ENCODE results near the gene STUB1.

STUB1 gene

DNA sequence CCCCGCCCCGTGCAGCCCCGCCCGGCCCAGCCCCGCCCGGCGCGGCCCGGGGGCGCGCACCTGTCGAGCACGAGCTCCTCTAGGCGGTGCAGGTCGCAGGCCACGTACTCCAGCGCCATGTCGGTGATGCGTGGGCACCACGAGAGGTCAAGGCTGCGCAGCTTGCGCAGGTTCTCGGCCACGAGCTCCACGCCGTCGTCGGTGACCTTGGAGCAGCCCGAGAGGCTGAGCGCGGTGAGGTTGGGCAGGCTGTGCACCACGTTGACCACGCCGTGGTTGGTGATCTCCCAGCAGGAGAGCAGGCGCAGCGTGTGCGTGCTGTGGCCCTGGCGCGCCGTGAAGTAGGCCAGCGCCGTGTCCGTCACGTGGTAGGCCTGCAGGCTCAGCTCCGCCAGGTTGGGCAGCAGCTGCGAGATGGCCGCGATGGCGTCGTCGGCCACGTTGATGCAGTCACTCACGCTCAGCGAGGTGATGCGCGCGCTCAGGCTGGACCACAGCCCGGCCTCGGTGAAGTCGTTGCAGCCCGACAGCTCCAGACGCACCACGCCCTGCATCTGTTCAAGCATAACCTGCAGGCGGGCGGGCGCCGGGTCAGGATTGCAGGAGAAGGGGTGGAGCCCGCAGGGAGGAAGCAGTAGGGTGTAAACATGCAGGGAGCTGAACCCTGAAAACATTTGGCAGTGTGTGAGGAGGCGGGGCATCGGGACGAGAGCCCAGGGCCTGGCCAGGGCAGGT lies 15.3 kb downstream of the STUB1 start:
- Histone ChIP-seq H3K4me1 (peaks cover 23 to 33% (median 30%) of the 10 kb centered on the region in 10 experiments), H3K4me3 (peak overlapping the region; percentile 40 to 67 (median 52)), H3K27ac (no peak overlapping the region), H3K9me3 (replicated peaks in 1 of 11) (no peaks in the 10 kb centered on the region), H3K27me3 (peaks cover 92 to 98% (median 97%) of the 10 kb centered on the region in 11 experiments), H3K36me3 (no peaks in the 10 kb centered on the region), H3K9ac (no peak overlapping the region), H3K4me2 (peak overlapping the region; percentile 81 to 99 (median 95)), H4K20me1 (peaks cover 0 to 50% (median 24%) of the 10 kb centered on the region in 11 experiments; a peak in 14 of 22 replicates)
- no peak for TF ChIP-seq Cebpa-rat (IDR thresholded peaks at IDR 0.05)

DNA sequence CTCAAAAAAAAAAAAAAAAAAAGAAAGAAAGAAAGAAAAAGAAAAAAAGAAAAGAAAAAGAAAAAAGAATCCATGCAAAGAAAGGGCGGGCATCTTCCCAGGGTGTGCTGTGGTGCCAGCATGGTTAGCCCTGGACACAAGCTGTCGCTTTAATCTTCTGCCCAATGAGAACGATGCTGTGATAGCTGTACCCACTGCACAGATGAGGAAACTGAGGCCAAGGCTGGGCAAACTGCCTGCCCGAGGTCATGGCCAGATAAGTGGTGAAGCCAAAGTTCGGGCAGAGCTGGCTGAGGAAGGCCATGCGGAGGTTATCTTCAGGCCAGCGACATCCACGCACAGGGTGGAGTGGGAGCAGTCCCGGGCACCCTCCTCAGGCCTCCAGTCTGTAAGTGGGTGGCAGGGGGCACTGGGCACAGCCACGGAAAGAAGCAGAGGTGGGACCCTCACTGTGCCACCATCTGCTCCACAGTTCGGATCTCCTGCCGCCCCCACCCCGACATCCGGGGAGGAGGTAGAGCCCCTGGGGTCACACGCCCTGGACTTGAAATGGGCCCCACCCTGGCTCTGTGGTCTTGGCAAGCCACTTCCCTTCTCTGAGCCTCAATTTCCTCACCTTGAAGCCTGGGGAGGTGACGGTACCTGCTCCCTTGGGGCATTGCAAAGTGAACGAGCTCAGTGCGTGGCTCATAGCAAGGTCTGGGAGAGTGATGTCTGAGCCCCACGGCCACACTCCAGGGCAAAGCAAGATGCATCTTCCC lies 18.9 kb downstream of the STUB1 start:
- Histone ChIP-seq H3K27me3 (peaks cover 97 to 100% (median 99%) of the 10 kb centered on the region in 11 experiments), H3K4me1 (peaks cover 17 to 22% (median 20%) of the 10 kb centered on the region in 10 experiments), H3K27ac (no peak overlapping the region), H3K9ac (no peak overlapping the region), H3K9me3 (replicated peaks in 1 of 11) (no peaks in the 10 kb centered on the region), H3K36me3 (no peaks in the 10 kb centered on the region), H3K4me2 (no peak overlapping the region), H3K4me3 (no peak overlapping the region), H4K20me1 (peaks cover 0 to 76% (median 47%) of the 10 kb centered on the region in 11 experiments; a peak in 17 of 22 replicates)
- TF ChIP-seq Cebpa-rat (IDR thresholded peaks at IDR 0.05), result no peak

DNA sequence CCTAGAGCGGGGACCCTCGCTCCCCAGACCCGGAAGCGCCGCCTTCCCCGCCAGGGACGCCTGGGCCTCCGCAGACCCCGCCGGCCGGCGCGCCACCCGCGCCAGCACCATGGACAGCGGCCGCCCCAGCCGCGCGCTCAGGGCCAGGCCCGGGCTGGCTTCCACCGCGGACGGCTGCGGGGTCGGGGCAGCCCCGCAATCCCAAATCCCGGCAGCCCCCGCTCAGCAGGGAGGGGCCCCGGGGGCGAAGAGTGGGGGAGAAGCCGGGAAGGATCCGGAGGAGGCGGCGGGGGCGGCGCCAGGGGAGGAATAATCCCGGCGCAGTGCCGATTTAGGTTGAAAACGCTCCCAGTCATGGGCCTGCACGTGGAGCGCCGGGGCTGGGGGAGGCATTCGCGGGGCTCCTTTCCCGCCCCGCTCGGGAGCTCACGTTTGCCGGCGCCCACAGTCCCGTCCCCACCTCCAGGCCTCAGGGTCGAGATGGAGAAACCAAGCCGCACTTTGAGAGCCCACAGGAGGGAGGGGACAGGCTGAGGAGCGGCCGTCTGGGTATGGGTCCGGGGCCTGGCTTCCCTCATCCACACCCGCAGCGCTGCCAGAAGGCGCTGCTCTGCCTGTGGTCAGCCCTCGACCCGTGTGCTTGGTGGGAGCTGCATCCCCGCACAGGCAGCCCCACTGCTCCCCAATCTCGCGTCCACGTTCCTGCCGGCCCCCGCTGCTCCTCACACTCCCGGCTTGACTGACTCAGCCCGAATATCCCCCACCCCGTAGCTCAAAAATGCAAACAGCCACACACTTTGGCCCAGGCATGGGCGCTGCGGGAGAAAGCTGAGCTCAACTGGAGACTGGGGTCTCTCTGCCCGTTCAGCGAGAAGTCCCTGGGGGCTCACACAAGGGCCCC lies 20.7 kb downstream of the STUB1 start:
- no peaks in the 10 kb centered on the region for H3K36me3 ChIP-seq
- H3K4me1 ChIP-seq, result peaks cover under 1 to 15% (median 7%) of the 10 kb centered on the region in 10 experiments; a peak in 19 of 20 replicates
- no peak overlapping the region for H3K4me2 ChIP-seq
- H4K20me1 ChIP-seq, result peaks cover 0 to 79% (median 49%) of the 10 kb centered on the region in 11 experiments; a peak in 17 of 22 replicates
- no peak overlapping the region for H3K27ac ChIP-seq
- H3K4me3 ChIP-seq, result no peak overlapping the region
- TF ChIP-seq Cebpa-rat (IDR thresholded peaks at IDR 0.05), result no peak
- no peak overlapping the region for H3K9ac ChIP-seq
- H3K27me3 ChIP-seq, result peaks cover 97 to 100% (median 100%) of the 10 kb centered on the region in 11 experiments
- H3K9me3 ChIP-seq (replicated peaks in 1 of 11), result no peaks in the 10 kb centered on the region

DNA sequence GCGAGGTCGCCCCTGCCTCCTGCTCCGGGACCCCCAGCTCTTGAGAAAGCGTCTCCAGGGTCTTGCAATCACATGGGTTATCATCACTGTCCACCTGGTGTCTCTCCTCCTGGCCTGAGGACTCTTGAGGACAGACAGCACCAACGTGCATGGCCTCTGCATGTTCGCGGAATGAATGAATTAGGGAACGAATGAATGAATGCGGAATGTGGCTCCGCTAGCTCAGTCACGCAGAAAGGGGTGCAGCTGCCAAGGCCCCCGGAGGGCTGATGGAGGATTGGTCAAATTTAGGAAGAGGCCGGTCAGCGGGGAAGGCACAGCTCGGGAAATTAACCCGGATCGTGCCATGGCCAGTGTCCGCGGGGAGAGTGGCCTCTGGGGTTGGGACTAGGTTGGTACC lies 22.1 kb downstream of the STUB1 start:
- H3K9ac ChIP-seq, result no peak overlapping the region
- H3K4me1 ChIP-seq, result peaks cover 0 to 23% (median 11%) of the 10 kb centered on the region in 10 experiments; a peak in 15 of 20 replicates
- H3K36me3 ChIP-seq, result no peaks in the 10 kb centered on the region
- H3K4me2 ChIP-seq, result no peak overlapping the region
- no peak overlapping the region for H3K4me3 ChIP-seq
- no peak overlapping the region for H3K27ac ChIP-seq
- no peak for TF ChIP-seq Cebpa-rat (IDR thresholded peaks at IDR 0.05)
- H3K9me3 ChIP-seq (replicated peaks in 1 of 11), result no peaks in the 10 kb centered on the region
- H3K27me3 ChIP-seq, result peaks cover 100% of the 10 kb centered on the region in 11 experiments
- peaks cover 0 to 91% (median 61%) of the 10 kb centered on the region in 11 experiments; a peak in 17 of 22 replicates for H4K20me1 ChIP-seq

DNA sequence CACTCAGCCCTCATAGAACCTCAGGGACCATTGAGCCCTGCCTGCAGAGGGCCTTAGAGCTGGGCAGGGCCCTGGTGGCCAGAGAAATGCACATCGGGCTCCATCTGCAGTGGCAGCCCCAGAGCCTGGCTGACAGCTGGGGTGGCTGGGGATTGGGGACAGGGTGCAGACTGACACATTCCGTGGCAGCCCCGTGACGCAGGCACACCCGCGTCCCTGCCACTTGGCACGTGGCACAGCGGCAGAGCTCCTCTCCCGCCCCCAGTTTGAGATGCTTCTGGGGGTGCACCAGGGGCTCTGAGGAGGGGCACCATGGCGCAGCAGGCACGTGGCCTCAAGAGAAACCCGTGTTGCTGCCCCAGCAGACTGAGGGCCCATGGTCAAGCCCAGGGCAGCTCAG lies 23.2 kb downstream of the STUB1 start:
- H3K9me3 ChIP-seq (replicated peaks in 1 of 11), result no peaks in the 10 kb centered on the region
- H4K20me1 ChIP-seq, result peaks cover 0 to 96% (median 69%) of the 10 kb centered on the region in 11 experiments; a peak in 17 of 22 replicates
- no peak for TF ChIP-seq Cebpa-rat (IDR thresholded peaks at IDR 0.05)
- H3K27me3 ChIP-seq, result peaks cover 100% of the 10 kb centered on the region in 11 experiments
- peaks cover 0 to 23% (median 11%) of the 10 kb centered on the region in 10 experiments; a peak in 15 of 20 replicates for H3K4me1 ChIP-seq
- no peak overlapping the region for H3K9ac ChIP-seq
- no peaks in the 10 kb centered on the region for H3K36me3 ChIP-seq
- H3K4me3 ChIP-seq, result no peak overlapping the region
- no peak overlapping the region for H3K27ac ChIP-seq
- H3K4me2 ChIP-seq, result no peak overlapping the region

DNA sequence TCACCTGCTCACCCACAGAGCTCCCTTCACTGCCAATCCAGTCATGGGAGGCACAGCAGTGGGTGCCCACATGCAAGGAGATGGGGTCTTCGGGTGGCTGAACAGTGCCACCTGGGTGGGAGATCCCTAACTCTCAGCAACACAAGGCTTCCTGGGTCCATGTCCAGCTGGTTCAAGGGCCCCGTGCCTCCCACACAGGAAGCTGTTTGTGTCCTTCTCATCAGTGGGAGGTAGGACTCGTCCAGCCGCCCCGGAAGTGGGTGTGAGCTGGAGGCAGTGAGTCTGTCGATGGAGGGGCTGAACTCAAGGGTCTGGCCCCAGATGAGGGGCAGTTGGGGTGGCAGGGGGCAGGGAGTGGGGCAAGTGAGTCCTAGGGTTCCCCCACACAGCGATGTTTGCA lies 23.8 kb downstream of the STUB1 start:
- no peak overlapping the region for H3K27ac ChIP-seq
- peaks cover 100% of the 10 kb centered on the region in 11 experiments for H3K27me3 ChIP-seq
- peaks cover 0 to 96% (median 73%) of the 10 kb centered on the region in 11 experiments; a peak in 17 of 22 replicates for H4K20me1 ChIP-seq
- peaks cover 0 to 23% (median 11%) of the 10 kb centered on the region in 10 experiments; a peak in 15 of 20 replicates for H3K4me1 ChIP-seq
- no peak overlapping the region for H3K4me3 ChIP-seq
- TF ChIP-seq Cebpa-rat (IDR thresholded peaks at IDR 0.05), result no peak
- no peaks in the 10 kb centered on the region for H3K36me3 ChIP-seq
- no peak overlapping the region for H3K4me2 ChIP-seq
- no peak overlapping the region for H3K9ac ChIP-seq
- no peaks in the 10 kb centered on the region for H3K9me3 ChIP-seq (replicated peaks in 1 of 11)

DNA sequence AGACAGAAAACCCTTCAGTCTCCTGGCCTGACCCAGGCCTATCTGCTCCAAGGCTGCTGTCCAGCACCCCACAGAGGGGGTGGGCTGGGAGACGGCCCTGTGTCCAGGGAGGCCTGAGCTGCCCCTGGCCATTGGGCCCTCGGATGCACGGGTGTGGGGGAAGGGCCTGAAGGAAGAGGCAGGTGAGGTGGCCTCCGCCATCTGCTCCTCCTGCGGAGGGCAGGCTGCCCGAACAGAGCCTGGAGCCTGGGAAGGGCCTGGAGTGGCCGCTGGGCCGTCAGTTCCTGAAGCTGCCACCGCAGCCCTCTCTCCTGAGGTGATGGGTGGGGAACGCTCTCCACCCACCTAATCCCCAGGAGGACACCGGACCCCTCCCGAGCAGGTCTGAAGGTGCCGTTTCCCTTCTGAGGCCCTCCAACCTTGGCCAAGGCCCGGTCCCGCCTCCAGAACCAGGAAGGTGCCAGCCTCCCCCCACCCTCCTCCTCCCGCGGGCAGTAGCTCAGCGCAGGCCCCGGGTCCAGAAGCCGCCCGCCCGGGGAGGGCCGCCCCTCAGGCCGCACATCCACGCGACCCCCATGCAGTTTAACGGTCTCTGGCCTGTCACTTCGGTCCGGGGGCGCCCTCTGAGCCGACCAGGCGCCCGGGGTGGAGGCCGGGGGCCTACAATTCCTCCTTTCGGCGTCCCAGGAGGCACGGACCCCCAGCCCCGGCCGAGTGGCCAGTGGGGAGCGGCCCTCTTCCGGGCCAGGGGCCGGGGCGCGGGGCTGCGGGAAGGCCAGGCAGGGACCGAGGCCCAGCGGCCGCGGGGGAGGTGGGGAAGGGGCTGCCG lies 24.6 kb downstream of the STUB1 start:
- no peak overlapping the region for H3K9ac ChIP-seq
- TF ChIP-seq Cebpa-rat (IDR thresholded peaks at IDR 0.05), result no peak
- peaks cover 0 to 29% (median 15%) of the 10 kb centered on the region in 10 experiments; a peak in 16 of 20 replicates for H3K4me1 ChIP-seq
- no peaks in the 10 kb centered on the region for H3K36me3 ChIP-seq
- no peaks in the 10 kb centered on the region for H3K9me3 ChIP-seq (replicated peaks in 1 of 11)
- H3K4me3 ChIP-seq, result peak overlapping the region in 3 of 10 experiments; percentile 24 to 62 (median 31); a peak in 3 of 20 replicates
- H3K27ac ChIP-seq, result no peak overlapping the region
- H4K20me1 ChIP-seq, result peaks cover 0 to 98% (median 76%) of the 10 kb centered on the region in 11 experiments; a peak in 18 of 22 replicates
- peak overlapping the region in 7 of 11 experiments; percentile 3 to 88 (median 39); a peak in 9 of 22 replicates for H3K4me2 ChIP-seq
- peaks cover 100% of the 10 kb centered on the region in 11 experiments for H3K27me3 ChIP-seq

All from BLaER1 treated with 17β-estradiol and CSF1 and Interleukin-3, amounts not matched to agents 10 nM and 100 nM (cell line).